ENCODE data around the gene FYB2. TPM values are rescaled to one million over a fixed set of nuclear protein-coding genes. Genes with fewer than 3 reads are reported as not detected.

The FYB2 gene
- total RNA-seq, 1 donor from 2014 or later = not detected

- TF ChIP-seq CTCF (IDR thresholded peaks at IDR 0.05; ENCODE audit: insufficient read depth, low read length, poor library complexity, severe bottlenecking) = no peak
- Histone ChIP-seq H3K4me3 (ENCODE audit: low read depth, low read length) (no peak overlapping the region), H3K36me3 (ENCODE audit: control insufficient read depth, insufficient read depth, low read length) (no peaks in the 10 kb centered on the region), H3K27me3 (ENCODE audit: control insufficient read depth, insufficient read depth, low read length) (no peaks in the 10 kb centered on the region)
- DNase-seq (ENCODE audit: low read depth) = no peak
Observed at GRCh38 chr1:56821462-56821797, 2.2 kb upstream of the FYB2 start.

GRCh38 chr1:56820755-56821461 is 1.7 kb upstream of the FYB2 start:
- no peak overlapping the region for H3K4me3 ChIP-seq (ENCODE audit: low read depth, low read length)
- TF ChIP-seq CTCF (IDR thresholded peaks at IDR 0.05; ENCODE audit: insufficient read depth, low read length, poor library complexity, severe bottlenecking) = peak; percentile 97
- DNase-seq (ENCODE audit: low read depth) = no peak

GRCh38 chr1:56817716-56818463 is 1.3 kb downstream of the FYB2 start:
- H3K4me3 ChIP-seq (ENCODE audit: low read depth, low read length) = no peak overlapping the region
- TF ChIP-seq CTCF (IDR thresholded peaks at IDR 0.05; ENCODE audit: insufficient read depth, low read length, poor library complexity, severe bottlenecking) = no peak
- no peak for DNase-seq (ENCODE audit: low read depth)
- no peaks in the 10 kb centered on the region for H3K27me3 ChIP-seq (ENCODE audit: control insufficient read depth, insufficient read depth, low read length)
- no peaks in the 10 kb centered on the region for H3K36me3 ChIP-seq (ENCODE audit: control insufficient read depth, insufficient read depth, low read length)

More at GRCh38 chr1:56820755-56821461, 1.7 kb upstream of the FYB2 start:
- no peaks in the 10 kb centered on the region for H3K27me3 ChIP-seq (ENCODE audit: control insufficient read depth, insufficient read depth, low read length)
- no peaks in the 10 kb centered on the region for H3K36me3 ChIP-seq (ENCODE audit: control insufficient read depth, insufficient read depth, low read length)

- no peak for DNase-seq (ENCODE audit: low read depth)
- Histone ChIP-seq H3K4me3 (ENCODE audit: low read depth, low read length) (no peak overlapping the region), H3K27me3 (ENCODE audit: control insufficient read depth, insufficient read depth, low read length) (no peaks in the 10 kb centered on the region), H3K36me3 (ENCODE audit: control insufficient read depth, insufficient read depth, low read length) (no peaks in the 10 kb centered on the region)
- TF ChIP-seq CTCF (IDR thresholded peaks at IDR 0.05; ENCODE audit: insufficient read depth, low read length, poor library complexity, severe bottlenecking) = no peak
Observed at GRCh38 chr1:56816909-56817308, 2.3 kb downstream of the FYB2 start.

GRCh38 chr1:56816264-56816663 is 2.9 kb downstream of the FYB2 start:
- Histone ChIP-seq H3K27me3 (ENCODE audit: control insufficient read depth, insufficient read depth, low read length) (no peaks in the 10 kb centered on the region), H3K36me3 (ENCODE audit: control insufficient read depth, insufficient read depth, low read length) (no peaks in the 10 kb centered on the region), H3K4me3 (ENCODE audit: low read depth, low read length) (no peak overlapping the region)
- no peak for TF ChIP-seq CTCF (IDR thresholded peaks at IDR 0.05; ENCODE audit: insufficient read depth, low read length, poor library complexity, severe bottlenecking)
- no peak for DNase-seq (ENCODE audit: low read depth)
